ENCODE data around the gene C19orf44.

C19orf44 gene

GRCh38 chr19:16559780-16560276, 63.6 kb downstream of the C19orf44 start:
- no peaks in the 10 kb centered on the region for H3K27me3 ChIP-seq (ENCODE audit: insufficient read depth, low read length, poor library complexity)
- H3K27ac ChIP-seq (ENCODE audit: low read length) = no peak overlapping the region
- ATAC-seq (ENCODE audit: insufficient read depth, low read depth) = no peak
- TF ChIP-seq CTCF (IDR thresholded peaks at IDR 0.05; ENCODE audit: borderline replicate concordance, extremely low read depth, low read length, poor library complexity, severe bottlenecking) (no peak), EZH2 (IDR thresholded peaks at IDR 0.05; ENCODE audit: borderline replicate concordance, low read depth, low read length, severe bottlenecking) (no peak)
- no peak for DNase-seq
- peaks cover 72% of the 10 kb centered on the region for H3K36me3 ChIP-seq (ENCODE audit: insufficient read depth, low read length)
- H3K9ac ChIP-seq (ENCODE audit: low read depth, low read length) = no peak overlapping the region
- no peak overlapping the region for H3K4me2 ChIP-seq (ENCODE audit: insufficient read depth, low read length)
- H4K20me1 ChIP-seq (ENCODE audit: insufficient read depth, low read length) = peaks cover 12% of the 10 kb centered on the region; the same call in 1 of the 2 replicates
- peaks cover 12% of the 10 kb centered on the region for H3K79me2 ChIP-seq (ENCODE audit: insufficient read depth, low read length)
- no peak overlapping the region for H2AFZ ChIP-seq (ENCODE audit: low read depth, low read length)
- no peak overlapping the region for H3K4me3 ChIP-seq (ENCODE audit: low read depth in 1 of 2, low read length in 2 of 2)
- no peaks in the 10 kb centered on the region for H3K4me1 ChIP-seq (ENCODE audit: insufficient read depth, low read length)
- H3K9me3 ChIP-seq (ENCODE audit: insufficient read depth, low read length, severe bottlenecking) = no peaks in the 10 kb centered on the region

GRCh38 chr19:16561382-16561781, 65.2 kb downstream of the C19orf44 start:
- Histone ChIP-seq H3K79me2 (ENCODE audit: insufficient read depth, low read length) (peaks cover 13% of the 10 kb centered on the region), H3K27ac (ENCODE audit: low read length) (no peak overlapping the region), H3K27me3 (ENCODE audit: insufficient read depth, low read length, poor library complexity) (no peaks in the 10 kb centered on the region), H4K20me1 (ENCODE audit: insufficient read depth, low read length) (peaks cover 5% of the 10 kb centered on the region; the same call in 1 of the 2 replicates), H3K9me3 (ENCODE audit: insufficient read depth, low read length, severe bottlenecking) (no peaks in the 10 kb centered on the region), H3K4me1 (ENCODE audit: insufficient read depth, low read length) (peaks cover 12% of the 10 kb centered on the region), H3K9ac (ENCODE audit: low read depth, low read length) (no peak overlapping the region), H3K4me2 (ENCODE audit: insufficient read depth, low read length) (no peak overlapping the region), H2AFZ (ENCODE audit: low read depth, low read length) (no peak overlapping the region), H3K36me3 (ENCODE audit: insufficient read depth, low read length) (peaks cover 68% of the 10 kb centered on the region), H3K4me3 (ENCODE audit: low read depth in 1 of 2, low read length in 2 of 2) (no peak overlapping the region)
- ATAC-seq (ENCODE audit: insufficient read depth, low read depth) (no peak), DNase-seq (no peak)
- TF ChIP-seq EZH2 (IDR thresholded peaks at IDR 0.05; ENCODE audit: borderline replicate concordance, low read depth, low read length, severe bottlenecking) (no peak), CTCF (IDR thresholded peaks at IDR 0.05; ENCODE audit: borderline replicate concordance, extremely low read depth, low read length, poor library complexity, severe bottlenecking) (no peak)

- Histone ChIP-seq H3K9me3 (ENCODE audit: insufficient read depth, low read length, severe bottlenecking) (no peaks in the 10 kb centered on the region), H3K27me3 (ENCODE audit: insufficient read depth, low read length, poor library complexity) (no peaks in the 10 kb centered on the region), H2AFZ (ENCODE audit: low read depth, low read length) (no peak overlapping the region), H3K4me2 (ENCODE audit: insufficient read depth, low read length) (no peak overlapping the region), H3K4me1 (ENCODE audit: insufficient read depth, low read length) (peaks cover 25% of the 10 kb centered on the region), H3K36me3 (ENCODE audit: insufficient read depth, low read length) (peaks cover 71% of the 10 kb centered on the region), H3K27ac (ENCODE audit: low read length) (no peak overlapping the region), H3K79me2 (ENCODE audit: insufficient read depth, low read length) (0 out of 2 replicates have a peak, but pooled peaks cover 8% of the 10 kb centered on the region), H3K4me3 (ENCODE audit: low read depth in 1 of 2, low read length in 2 of 2) (no peak overlapping the region), H4K20me1 (ENCODE audit: insufficient read depth, low read length) (0 out of 2 replicates have a peak, but pooled peaks cover 5% of the 10 kb centered on the region), H3K9ac (ENCODE audit: low read depth, low read length) (no peak overlapping the region)
- ATAC-seq (ENCODE audit: insufficient read depth, low read depth) = no peak
- no peak for DNase-seq
- TF ChIP-seq EZH2 (IDR thresholded peaks at IDR 0.05; ENCODE audit: borderline replicate concordance, low read depth, low read length, severe bottlenecking) (no peak), CTCF (IDR thresholded peaks at IDR 0.05; ENCODE audit: borderline replicate concordance, extremely low read depth, low read length, poor library complexity, severe bottlenecking) (no peak)
These were observed 66.4 kb downstream of the C19orf44 start for GRCh38 chr19:16562608-16563025.

Measured in DND-41 (cell line).